Measurements from ENCODE around the gene CACNA2D3.

The CACNA2D3 gene

GRCh38 chr3:54905261-54905888 lies 783.0 kb downstream of the CACNA2D3 start:
- DNase-seq: no peak

DNA sequence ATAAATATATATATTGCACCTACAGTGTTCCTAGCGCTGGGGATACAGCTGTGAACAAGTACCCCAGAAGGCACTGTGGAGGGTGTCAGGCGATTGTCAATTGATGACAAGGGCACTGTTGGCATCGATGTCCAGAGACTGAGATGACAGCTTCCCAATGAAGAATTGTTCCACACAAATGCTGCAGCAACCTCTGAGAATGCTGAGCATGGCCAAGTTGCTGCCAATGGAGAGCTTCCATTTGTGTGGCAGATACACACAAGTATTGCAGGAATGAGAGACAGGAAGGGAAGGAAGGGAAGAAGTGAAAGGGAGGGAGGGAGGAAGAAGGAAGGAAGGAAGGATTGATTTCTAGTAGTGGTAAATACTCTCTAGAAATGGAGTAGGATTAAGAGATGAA lies 783.6 kb downstream of the CACNA2D3 start:
- no peak for DNase-seq

GRCh38 chr3:54906763-54907162 lies 784.4 kb downstream of the CACNA2D3 start:
- DNase-seq: no peak

- no peak for DNase-seq
Measured at GRCh38 chr3:54909191-54909590, 786.8 kb downstream of the CACNA2D3 start.

- DNase-seq: no peak
Measured at GRCh38 chr3:54914180-54914579, 791.8 kb downstream of the CACNA2D3 start.

- no peak for DNase-seq
Measured at GRCh38 chr3:54915181-54915580, 792.8 kb downstream of the CACNA2D3 start.

DNA sequence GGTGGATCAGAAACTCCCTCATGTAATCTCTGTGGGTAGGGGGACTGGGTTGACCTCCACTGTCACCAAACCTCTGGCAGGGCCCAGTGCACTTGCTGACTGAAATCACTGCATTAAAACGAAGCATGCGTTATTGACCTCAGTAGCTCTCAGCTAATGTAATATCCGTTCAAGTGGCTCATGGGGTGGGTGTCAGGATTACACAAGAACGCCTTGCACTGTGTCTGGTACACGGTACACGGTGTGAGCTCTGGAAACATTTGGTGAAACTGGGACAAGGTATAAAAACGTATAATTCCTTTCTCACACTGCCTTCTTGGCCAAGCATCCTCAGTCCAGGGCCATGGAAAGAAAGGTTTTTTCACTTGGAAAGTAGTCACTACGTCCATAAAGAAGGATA lies 793.6 kb downstream of the CACNA2D3 start:
- no peak for DNase-seq

GRCh38 chr3:54916732-54917131 lies 794.4 kb downstream of the CACNA2D3 start:
- no peak for DNase-seq

GRCh38 chr3:54917174-54917573 lies 794.8 kb downstream of the CACNA2D3 start:
- no peak for DNase-seq

DNA sequence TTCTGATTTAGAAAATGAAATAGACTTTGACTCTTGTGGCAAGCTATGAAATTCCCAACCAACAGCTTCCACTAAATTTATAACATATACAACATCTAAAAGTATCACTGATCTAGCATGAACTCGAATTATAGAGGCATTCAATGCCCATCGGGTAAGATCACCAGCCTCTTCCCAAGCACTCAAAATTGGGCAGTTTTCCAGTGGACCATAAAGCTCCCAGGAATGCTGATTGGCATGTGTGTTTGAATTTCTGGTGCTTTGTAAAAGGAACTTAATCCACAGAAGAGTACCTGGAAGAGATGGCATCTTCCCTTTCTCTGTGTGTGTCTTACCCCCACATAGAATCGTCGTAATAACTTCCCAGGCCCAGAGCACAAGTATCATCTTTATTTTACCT lies 795.5 kb downstream of the CACNA2D3 start:
- DNase-seq: no peak

- no peak for DNase-seq
Measured at GRCh38 chr3:54918516-54918915, 796.2 kb downstream of the CACNA2D3 start.

DNA sequence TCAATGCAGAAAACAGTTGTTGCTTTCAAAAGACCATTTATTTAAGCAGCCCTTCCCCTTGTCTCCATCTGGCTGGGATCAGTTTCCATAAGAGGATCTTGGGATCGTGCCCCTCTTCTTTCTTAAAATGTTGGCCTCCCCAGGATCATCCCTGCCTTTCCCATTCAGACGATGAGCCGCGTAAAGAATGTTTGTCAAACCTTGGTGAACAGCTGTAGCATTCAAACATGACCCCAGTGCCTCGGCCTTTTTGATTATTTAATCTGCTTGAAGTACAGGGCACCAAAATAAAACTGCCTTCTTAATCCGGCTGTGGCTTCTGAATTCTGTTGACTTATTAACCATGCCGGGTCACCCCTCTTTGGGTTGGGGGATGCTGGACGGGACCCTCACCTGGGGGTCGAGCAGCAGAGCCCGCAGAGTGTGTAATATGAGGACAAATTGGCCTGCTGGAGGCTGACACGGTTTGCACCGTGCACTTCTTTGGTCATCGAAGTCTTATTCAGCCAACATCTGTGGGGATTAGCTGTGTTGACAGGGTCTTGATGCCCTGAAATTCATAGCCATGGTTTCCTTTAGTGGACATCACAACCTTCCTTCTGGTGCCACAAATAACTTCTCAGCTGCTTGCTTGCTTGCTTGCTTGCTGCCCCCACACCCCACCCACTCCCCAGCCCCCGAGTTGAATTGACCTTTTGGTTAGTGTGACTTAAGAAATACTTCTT lies 805.9 kb downstream of the CACNA2D3 start, which contains the start of gene LRTM1:
Gene LRTM1, minus strand, starts transcription at position 14 of the 725 bp plus-strand sequence. CDS start 148 bp downstream, outside the sequence.
- DNase-seq: no peak

DNA sequence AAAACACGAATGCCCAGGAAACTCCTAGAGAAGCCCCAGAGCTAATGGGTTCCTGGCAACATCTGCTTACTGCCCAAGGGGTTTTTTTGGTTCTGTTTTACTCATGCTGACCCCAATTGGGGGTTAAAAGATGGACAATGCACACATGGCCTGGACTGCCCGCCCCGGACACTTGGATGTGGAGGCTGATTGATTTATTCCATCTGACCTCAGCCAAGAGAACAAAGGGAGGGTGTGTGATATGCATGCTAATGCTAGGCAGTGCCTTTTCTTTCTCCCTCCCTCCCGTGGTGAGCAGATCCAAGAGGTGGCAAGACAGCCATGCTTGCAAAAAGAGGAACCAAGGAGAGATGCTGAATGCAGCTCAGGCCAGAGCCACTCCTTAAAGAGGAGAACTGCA lies 808.8 kb downstream of the CACNA2D3 start:
- DNase-seq: no peak

GRCh38 chr3:54932606-54933005 lies 810.3 kb downstream of the CACNA2D3 start:
- DNase-seq: no peak

GRCh38 chr3:54935869-54936268 lies 813.5 kb downstream of the CACNA2D3 start:
- no peak for DNase-seq

DNA sequence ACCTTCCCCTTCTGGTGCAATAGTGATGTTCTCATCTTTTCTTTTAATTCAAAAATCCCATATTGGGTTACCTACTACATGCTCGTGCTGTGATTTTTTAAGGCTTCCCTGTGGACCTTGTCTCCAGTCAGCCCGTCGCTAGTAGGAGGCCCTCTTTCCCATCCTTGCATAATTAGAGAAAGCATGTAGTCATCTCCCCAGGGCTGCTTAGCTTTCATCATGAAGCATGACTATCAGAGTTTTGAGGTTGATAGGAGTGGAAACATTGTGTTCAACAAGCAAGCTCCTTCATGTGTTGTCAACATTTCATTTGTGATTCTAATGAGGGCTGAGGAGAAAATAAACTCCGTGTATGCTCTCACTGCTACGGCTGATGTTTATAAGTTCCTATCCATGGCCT lies 814.2 kb downstream of the CACNA2D3 start:
- DNase-seq: no peak

DNA sequence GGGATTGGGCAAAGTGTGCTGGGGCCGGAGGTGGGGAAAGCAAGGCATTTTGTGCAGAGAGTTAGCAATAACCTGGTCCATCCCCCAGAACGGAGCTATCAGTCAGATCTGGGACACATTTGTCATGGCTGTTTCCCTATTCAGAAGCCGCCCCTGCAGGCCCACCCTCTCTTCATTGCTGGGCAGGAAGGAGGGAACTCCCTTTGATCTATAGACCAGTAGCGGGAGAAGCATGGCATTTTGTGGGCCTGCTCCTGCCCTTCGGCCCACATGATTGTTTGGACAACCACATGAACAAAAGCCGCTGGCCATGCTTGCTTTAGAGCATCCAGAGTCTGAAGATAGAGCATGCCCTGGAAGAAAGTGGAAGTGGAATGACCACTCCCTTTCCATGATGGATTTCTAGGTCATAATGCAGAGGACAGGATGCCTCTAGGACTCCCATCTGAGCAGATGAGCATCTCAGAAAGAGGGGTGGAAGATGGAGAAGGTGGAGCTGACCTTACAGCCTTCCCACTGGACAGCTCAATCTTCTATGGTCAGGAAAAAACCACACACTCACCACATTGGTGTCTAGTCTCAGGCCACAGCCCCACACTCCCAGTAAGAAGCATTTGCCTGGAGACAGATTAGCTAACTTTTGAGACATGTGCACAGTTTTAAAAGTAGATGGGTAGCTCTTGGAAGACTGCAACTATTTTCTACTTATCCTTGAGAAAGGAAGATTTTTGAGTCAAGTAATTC lies 817.4 kb downstream of the CACNA2D3 start:
- no peak for DNase-seq

GRCh38 chr3:54940971-54941370 lies 818.6 kb downstream of the CACNA2D3 start:
- no peak for DNase-seq

DNA sequence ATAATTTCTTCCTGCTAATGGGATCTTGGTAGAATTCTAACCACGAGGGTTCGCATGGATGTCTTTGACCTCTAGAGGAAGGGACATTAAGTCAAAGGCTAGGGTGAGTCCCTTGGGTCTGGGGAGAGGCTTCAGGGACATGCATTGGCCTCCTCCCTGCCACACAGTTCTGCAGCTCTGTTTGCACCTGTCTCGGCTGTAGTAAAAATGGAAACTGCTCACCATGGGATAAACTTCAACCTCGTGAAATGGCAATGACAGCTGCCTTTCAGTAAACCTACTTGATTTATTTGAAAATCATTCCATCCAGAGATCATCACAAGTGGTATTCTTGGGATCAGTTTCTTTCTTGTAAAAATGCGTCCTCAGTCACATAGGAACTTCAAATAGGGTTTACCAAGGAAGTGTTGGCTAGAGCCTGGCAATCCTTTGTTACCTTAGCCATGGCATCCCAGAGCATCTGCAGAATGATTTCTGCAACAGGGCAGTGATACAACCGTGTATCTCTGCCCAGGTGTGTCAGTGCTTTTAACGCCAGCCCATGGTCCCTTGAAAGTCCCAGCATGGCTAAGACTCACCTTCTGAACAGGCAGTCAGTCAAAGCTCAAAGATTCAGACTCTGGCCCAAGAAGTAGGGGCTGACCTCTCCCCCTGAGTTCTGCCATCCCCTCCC lies 819.5 kb downstream of the CACNA2D3 start:
- no peak for DNase-seq

DNA sequence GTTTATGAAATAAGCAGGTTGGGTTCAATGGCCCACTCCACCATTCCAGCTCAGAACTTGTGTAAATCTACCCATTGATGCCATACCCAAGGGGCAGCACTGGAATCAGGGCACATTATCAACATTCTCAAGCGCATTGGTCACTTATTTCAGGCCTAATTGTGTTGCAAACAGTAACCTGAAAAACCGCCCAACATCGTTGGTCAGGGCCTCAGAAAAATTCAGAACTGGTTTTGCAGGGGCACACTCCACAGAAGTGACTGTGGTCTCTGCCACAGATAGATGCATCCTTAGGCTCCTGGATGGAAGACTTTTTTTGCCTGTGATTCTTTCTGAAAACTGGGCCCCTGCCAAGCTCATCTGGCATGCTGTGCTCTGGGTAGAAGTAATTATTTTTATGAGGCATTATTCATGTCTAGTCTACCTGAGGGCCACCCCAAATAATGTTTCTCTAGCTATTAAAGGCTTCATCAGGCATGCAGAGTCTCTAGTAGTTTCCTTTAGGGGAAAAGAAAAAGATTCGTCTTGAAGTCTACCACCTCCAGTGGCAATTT lies 827.2 kb downstream of the CACNA2D3 start:
- no peak for DNase-seq

DNA sequence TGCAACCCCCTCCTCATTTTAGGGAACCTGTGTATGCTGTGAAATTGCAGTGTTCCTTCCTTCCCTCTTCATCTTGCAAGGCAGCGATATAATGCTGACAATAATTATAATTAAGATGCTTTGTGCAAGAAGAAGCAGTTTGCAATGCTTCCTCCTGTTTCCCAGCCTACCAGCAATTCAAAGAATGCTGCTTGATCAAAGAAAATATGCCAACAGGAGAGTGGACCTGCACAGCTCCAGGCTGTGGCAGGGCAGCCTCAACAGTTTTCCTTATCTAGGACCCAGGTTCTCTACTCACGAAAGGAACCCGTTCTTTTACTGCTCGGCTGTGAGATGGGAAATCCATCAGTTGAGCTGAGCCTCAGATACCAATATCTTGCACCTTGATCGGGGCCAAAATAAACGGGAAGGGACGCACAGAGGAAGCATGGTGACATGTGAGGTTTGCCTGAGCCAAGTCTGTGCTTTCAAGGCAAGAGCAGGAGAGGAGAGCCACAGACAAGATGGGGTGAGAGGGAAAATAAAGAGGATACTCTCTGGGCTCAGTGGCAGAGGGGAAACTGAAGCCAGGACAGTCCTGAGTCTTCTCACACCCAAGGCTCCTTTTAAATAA lies 828.1 kb downstream of the CACNA2D3 start:
- no peak for DNase-seq

DNA sequence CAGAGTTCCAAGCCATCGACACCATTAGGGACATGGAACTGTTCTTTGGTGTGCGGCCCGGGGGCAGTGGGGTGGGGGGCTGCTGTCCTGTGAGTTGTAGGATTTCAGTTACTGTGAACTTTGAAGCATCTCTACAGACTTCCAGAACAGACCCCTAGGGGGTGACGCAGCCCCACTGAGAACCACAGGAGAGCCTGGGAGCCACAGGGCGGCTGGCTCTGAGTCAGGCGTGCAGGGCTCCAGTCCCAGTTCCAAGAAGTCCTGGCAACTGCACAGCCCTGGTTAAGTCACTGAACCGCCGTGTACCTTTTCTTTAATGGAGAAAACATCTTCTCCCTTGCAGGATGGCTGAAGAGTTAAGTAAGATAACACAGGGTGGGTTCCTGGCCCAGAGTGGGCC lies 829.1 kb downstream of the CACNA2D3 start:
- DNase-seq: no peak

DNA sequence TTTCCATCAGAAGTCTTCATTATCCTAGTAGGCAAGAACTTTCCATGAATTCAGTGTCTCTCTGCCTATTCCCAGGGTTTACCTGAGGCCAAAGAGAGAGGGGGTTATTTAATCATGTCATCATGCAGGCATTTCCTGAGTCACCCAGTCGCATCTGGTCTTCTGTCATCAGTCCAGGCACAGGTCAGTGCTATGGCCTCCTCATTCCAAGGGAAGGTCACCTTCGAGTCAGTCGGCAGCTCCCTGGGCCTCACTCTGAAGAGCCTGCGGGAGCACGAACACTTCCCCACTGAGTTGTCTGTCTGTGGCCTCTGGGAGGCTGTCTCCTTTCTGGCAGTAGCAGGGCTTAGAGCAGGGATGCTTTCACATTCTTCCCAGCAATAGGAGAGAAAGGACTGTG lies 831.7 kb downstream of the CACNA2D3 start:
- DNase-seq: no peak

Measured in SIG-M5 (cell line).